ENCODE measurements around the gene ZNF407.

DNA sequence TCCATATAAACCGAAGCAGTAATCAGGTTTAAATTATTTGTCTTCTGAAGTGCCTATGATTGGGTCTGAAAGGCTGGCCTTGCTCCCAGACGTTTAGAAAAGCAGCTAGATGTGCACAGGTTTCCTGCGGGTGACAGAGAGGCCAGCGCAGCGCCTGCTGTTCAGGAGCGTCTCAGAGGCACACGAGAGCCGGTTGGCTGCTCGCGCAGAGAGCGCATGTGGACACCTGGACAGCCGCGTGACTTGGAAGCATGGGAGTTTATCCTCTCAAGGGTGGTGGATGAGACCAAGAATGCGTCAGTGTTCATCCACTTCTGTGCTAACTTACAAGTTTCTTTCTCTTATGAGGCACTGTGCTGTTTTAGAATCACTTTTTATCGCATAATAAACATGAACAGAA is 307.6 kb downstream of the ZNF407 start:
- TF ChIP-seq EZH2 (IDR thresholded peaks at IDR 0.05; ENCODE audit: borderline replicate concordance, low read depth, low read length, poor library complexity, severe bottlenecking), result no peak
- TF ChIP-seq, protein P1, sequence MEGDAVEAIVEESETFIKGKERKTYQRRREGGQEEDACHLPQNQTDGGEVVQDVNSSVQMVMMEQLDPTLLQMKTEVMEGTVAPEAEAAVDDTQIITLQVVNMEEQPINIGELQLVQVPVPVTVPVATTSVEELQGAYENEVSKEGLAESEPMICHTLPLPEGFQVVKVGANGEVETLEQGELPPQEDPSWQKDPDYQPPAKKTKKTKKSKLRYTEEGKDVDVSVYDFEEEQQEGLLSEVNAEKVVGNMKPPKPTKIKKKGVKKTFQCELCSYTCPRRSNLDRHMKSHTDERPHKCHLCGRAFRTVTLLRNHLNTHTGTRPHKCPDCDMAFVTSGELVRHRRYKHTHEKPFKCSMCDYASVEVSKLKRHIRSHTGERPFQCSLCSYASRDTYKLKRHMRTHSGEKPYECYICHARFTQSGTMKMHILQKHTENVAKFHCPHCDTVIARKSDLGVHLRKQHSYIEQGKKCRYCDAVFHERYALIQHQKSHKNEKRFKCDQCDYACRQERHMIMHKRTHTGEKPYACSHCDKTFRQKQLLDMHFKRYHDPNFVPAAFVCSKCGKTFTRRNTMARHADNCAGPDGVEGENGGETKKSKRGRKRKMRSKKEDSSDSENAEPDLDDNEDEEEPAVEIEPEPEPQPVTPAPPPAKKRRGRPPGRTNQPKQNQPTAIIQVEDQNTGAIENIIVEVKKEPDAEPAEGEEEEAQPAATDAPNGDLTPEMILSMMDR (conservative IDR thresholded peaks at IDR 0.05; ENCODE audit: low read depth, low read length), result no peak

Data from A673 (cell line).